Cardiac fibroblast (primary cell): ENCODE results near the gene MLF2.

Experiments
- DNase-seq, 2 donors: peaks; one replicate each; pipeline versions ENCODE4 v3.0.0 to v3.0.0-alpha.2; 2010; ENCODE audit warnings: low read depth in 2 of 2
- H3K4me3 ChIP-seq, 2 donors: replicated peaks in 1 of 2; 1 replicate in 1 of 2; 2 replicates in 1 of 2; pipeline ENCODE4 v1.5.1; 2011; ENCODE audit warnings: low read depth in 2 of 2, low read length in 2 of 2, mild to moderate bottlenecking in 2 of 2, moderate library complexity in 1 of 2
- TF ChIP-seq, protein P1 (sequence below): IDR thresholded peaks from one replicate; pipeline ENCODE4 v1.5.1; 2011; ENCODE audit warnings: low read depth, mild to moderate bottlenecking, low read length, inconsistent platforms

The MLF2 gene

DNA sequence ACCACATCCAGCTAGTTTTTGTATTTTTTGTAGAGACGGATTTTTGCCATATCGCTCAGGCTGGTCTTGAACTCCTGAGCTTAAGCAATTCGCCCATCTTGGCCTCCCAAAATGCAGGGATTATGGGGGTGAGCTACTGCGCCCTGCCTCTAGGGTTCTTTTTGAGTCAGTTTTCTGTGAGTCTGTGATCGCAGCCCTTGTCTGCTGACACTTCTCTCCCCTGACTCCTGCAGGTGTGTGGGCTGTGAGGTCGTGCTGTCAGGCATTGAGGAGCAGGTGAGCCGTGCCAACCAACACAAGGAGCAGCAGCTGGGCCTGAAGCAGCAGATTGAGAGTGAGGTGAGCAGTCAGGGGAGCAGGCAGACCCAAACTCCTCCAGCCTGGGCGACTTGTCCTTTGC lies 22.8 kb downstream of the MLF2 start:
- no peak for DNase-seq
- TF ChIP-seq, protein P1, sequence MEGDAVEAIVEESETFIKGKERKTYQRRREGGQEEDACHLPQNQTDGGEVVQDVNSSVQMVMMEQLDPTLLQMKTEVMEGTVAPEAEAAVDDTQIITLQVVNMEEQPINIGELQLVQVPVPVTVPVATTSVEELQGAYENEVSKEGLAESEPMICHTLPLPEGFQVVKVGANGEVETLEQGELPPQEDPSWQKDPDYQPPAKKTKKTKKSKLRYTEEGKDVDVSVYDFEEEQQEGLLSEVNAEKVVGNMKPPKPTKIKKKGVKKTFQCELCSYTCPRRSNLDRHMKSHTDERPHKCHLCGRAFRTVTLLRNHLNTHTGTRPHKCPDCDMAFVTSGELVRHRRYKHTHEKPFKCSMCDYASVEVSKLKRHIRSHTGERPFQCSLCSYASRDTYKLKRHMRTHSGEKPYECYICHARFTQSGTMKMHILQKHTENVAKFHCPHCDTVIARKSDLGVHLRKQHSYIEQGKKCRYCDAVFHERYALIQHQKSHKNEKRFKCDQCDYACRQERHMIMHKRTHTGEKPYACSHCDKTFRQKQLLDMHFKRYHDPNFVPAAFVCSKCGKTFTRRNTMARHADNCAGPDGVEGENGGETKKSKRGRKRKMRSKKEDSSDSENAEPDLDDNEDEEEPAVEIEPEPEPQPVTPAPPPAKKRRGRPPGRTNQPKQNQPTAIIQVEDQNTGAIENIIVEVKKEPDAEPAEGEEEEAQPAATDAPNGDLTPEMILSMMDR: no peak
- no peak overlapping the region for H3K4me3 ChIP-seq

DNA sequence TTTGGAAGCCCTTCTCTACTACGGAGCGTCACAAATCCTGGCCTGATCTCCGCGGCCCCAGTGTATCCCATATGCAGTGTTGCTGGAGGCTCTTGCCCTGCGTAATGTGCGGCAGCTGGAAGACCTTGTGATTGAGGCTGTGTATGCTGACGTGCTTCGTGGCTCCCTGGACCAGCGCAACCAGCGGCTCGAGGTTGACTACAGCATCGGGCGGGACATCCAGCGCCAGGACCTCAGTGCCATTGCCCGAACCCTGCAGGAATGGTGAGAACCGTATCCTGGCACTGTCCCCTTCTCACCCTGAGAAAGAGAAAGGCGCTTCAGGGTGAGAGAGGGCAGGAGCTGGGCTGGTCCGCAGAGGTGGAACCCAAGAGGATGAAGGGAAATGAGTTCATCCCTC lies 23.8 kb downstream of the MLF2 start:
- TF ChIP-seq, protein P1: no peak
- H3K4me3 ChIP-seq: no peak overlapping the region
- no peak for DNase-seq

DNA sequence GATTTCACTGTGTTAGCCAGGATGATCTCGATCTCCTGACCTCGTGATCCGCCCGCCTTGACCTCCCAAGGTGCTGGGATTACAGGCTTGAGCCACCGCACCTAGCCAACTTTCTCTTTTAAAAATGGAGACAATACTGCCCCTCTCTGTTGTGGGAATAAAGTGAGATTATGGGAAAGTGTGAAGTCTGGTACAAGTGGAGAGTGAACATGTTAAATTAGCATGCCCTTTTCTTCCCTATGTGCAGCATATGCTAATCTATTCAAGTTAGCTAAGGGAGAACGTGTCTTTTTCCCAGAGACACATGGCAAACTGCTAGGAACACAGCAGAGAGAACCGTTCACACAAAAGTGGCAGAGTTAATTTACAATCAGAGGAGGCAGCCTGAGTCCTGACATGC lies 27.6 kb downstream of the MLF2 start:
- no peak overlapping the region for H3K4me3 ChIP-seq
- TF ChIP-seq, protein P1: no peak

DNA sequence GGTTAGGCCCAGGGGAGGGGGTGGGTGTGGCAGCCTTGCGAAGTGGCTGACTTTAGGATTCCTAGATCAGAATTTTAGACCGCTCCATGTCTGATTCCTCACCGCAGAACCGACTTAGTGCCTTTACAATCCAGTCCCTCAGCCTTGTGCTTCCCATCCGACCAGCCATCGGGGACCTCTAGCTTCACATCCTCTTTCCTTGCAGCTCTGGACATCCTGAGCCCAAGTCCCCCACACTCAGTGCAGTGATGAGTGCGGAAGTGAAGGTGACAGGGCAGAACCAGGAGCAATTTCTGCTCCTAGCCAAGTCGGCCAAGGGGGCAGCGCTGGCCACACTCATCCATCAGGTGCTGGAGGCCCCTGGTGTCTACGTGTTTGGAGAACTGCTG lies 28.5 kb downstream of the MLF2 start:
- H3K4me3 ChIP-seq: peak overlapping the region; percentile 62 to 67
- no peak for DNase-seq
- TF ChIP-seq, protein P1: no peak

More for the DNA sequence above, 27.6 kb downstream of the MLF2 start:
- DNase-seq: no peak

DNA sequence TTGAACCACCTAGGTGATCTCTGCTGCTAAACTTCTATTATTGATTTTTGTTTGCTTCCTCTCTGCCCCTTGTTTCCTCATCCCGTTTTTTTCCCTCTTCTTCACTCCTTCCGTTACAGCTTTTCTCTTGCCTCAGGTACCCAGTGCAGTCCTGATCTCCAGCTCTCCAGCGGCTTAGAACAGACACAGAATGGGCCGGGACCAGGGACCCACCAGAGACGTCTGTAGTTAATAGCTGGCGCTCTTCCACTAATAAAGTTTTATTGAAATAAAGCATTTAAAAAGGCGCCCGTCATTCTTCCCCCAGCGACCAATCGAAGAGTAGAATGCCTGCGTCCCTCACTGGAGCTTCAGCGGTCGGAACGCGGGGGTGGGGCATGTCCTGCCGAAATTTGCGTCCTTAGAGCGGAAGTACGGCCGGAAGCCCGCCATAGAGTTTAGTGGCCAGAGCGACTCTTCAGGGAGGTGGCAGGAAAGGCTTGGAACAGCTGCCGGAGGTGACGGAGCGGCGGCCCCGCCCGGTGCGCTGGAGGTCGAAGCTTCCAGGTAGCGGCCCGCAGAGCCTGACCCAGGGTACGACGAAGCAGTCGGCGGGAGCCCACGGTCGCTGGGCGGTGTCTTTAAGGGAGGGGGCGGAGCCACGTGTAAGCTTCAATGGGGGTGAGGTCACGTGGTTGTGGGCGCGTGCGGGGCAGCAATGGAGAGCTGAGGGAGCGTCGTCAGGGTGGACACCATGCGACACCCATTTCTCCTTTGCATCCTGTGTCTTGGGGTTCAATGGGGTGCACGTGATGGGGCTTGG lies 29.1 kb downstream of the MLF2 start, which contains the start of gene COPS7A:
TSS of gene COPS7A (plus strand) at position 440 of the 802 bp plus-strand sequence. CDS start 611 bp downstream, outside the sequence.
- H3K4me3 ChIP-seq: peak within 1 kb of the TSS; percentile 62 to 67
- TF ChIP-seq, protein P1: no peak
- DNase-seq: peak; percentile 99

DNA sequence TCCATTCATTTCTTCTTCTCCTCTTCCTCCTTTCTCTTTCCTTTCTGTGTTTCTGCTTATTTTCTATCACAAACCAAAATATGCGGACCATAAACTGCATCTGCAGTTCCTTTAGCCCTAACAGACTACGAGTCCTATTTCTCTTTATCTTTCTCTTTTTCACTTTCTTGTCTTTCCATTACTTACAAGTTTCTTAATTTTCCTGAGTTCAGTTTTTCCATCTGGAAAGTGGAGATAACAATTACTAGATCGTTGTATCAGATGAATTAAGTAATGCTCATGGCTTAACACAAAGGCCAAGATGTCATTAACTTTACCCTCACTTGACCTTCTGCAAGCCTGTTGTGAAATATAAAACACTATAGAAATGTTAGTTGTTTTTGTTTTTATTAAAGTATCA lies 30.1 kb downstream of the MLF2 start:
- no peak for DNase-seq
- TF ChIP-seq, protein P1: no peak
- no peak overlapping the region for H3K4me3 ChIP-seq
